GM23338 (cell line): ENCODE data around the gene PIK3C2A. TPM values are rescaled to one million over a fixed set of nuclear protein-coding genes. Genes with fewer than 3 reads are reported as not detected.
A peak's percentile ranks its signal among the peaks of the same experiment; 100 is the strongest.

Source experiments
- ATAC-seq: fragments of 200-7000 bp; cut with Tn5 transposase; 3 replicates; pipeline ENCODE4 v1.9.1; 2020
- DNase-seq: peaks from one replicate; pipeline ENCODE4 v3.0.0-alpha.2; 2015; ENCODE audit warnings: low spot score
- H2AFZ ChIP-seq: fragments of 200-600 bp; sonication (generic); 2 replicates; pipeline ENCODE4 v1.8.0; 2016; ENCODE audit warnings: antibody characterized with exemption, mild to moderate bottlenecking, moderate library complexity
- H3F3A ChIP-seq: fragments of 200-600 bp; sonication (generic); replicated peaks from 2 replicates; pipeline ENCODE4 v1.8.0; 2017; ENCODE audit warnings: antibody characterized with exemption, mixed run types, low read depth
- H3K27ac ChIP-seq: fragments of 200-600 bp; sonication (generic); 2 replicates; pipeline ENCODE4 v1.6.1; 2016; ENCODE audit warnings: low read depth
- H3K27me3 ChIP-seq: fragments of 200-600 bp; sonication (generic); 2 replicates; pipeline ENCODE4 v1.8.0; 2016; ENCODE audit warnings: mild to moderate bottlenecking, mixed run types, moderate library complexity; ENCODE audit not compliant: insufficient read depth
- H3K36me3 ChIP-seq: fragments of 200-600 bp; sonication (generic); 2 replicates; pipeline ENCODE4 v1.8.0; 2016; ENCODE audit warnings: mild to moderate bottlenecking; ENCODE audit not compliant: insufficient read depth
- H3K4me1 ChIP-seq: fragments of 200-600 bp; sonication (generic); 2 replicates; pipeline ENCODE4 v1.8.0; 2016; ENCODE audit warnings: mild to moderate bottlenecking, moderate library complexity; ENCODE audit not compliant: insufficient read depth
- H3K4me2 ChIP-seq: fragments of 200-600 bp; sonication (generic); 2 replicates; pipeline ENCODE4 v1.7.1; 2017; ENCODE audit warnings: mixed run types
- H3K4me3 ChIP-seq: fragments of 200-600 bp; sonication (generic); 2 replicates; pipeline ENCODE4 v1.6.1; 2016; ENCODE audit warnings: mixed run types
- H3K79me2 ChIP-seq: fragments of 200-600 bp; sonication (generic); replicated peaks from 2 replicates; pipeline ENCODE4 v1.8.0; 2017; ENCODE audit warnings: mild to moderate bottlenecking; ENCODE audit not compliant: insufficient read depth
- H3K9me2 ChIP-seq: fragments of 200-600 bp; sonication (generic); 2 replicates; pipeline ENCODE4 v1.8.0; 2017; ENCODE audit not compliant: insufficient read depth
- H4K20me1 ChIP-seq: fragments of 200-600 bp; sonication (generic); replicated peaks from 2 replicates; pipeline ENCODE4 v1.8.0; 2017; ENCODE audit warnings: mild to moderate bottlenecking; ENCODE audit not compliant: insufficient read depth
- H3K27ac Mint-ChIP-seq: 2 replicates; pipeline ENCODE4 v1.8.0; 2020; ENCODE audit warnings: inconsistent platforms, mild to moderate bottlenecking, moderate library complexity, mixed read lengths
- H3K27me3 Mint-ChIP-seq: 3 replicates; pipeline ENCODE4 v1.8.0; 2022; ENCODE audit warnings: low read depth, mild to moderate bottlenecking, moderate library complexity, mixed read lengths, inconsistent platforms; ENCODE audit not compliant: insufficient read depth, poor library complexity
- H3K36me3 Mint-ChIP-seq: 3 replicates; pipeline ENCODE4 v1.8.0; 2021; ENCODE audit warnings: low read depth, mild to moderate bottlenecking, inconsistent platforms, moderate library complexity, mixed read lengths
- H3K4me1 Mint-ChIP-seq: 3 replicates; pipeline ENCODE4 v1.8.0; 2020; ENCODE audit warnings: mild to moderate bottlenecking, inconsistent platforms, mixed read lengths
- H3K4me3 Mint-ChIP-seq: 3 replicates; pipeline ENCODE4 v1.8.0; 2021; ENCODE audit warnings: moderate library complexity, mild to moderate bottlenecking, inconsistent platforms, mixed read lengths
- H3K9me3 Mint-ChIP-seq: 3 replicates; pipeline ENCODE4 v1.8.0; 2020; ENCODE audit warnings: moderate library complexity, mild to moderate bottlenecking, inconsistent platforms, mixed read lengths
- CREB1 ChIP-seq: fragments of 250-450 bp; sonication (Bioruptor Pico); IDR thresholded peaks from 2 replicates; pipeline ENCODE4 v1.5.0; 2020; ENCODE audit warnings: low read depth, mild to moderate bottlenecking, moderate library complexity
- CTCF ChIP-seq, 2 experiments: fragments of 200-600 bp in 1 of 2; sonication (generic) in 1 of 2; conservative IDR thresholded peaks; 2 replicates each; pipeline versions ENCODE4 v1.5.1 to v1.6.1; 2016 to 2017; ENCODE audit warnings: antibody characterized with exemption in 2 of 2, low read depth in 2 of 2, mild to moderate bottlenecking in 2 of 2, moderate library complexity in 1 of 2
- ETS1 ChIP-seq: IDR thresholded peaks from 2 replicates; pipeline ENCODE4 v1.6.1; 2016; ENCODE audit warnings: antibody characterized with exemption
- EZH2 ChIP-seq: fragments of 200-600 bp; sonication (generic); IDR thresholded peaks from one replicate; pipeline ENCODE4 v1.8.0; 2017; ENCODE audit warnings: antibody characterized with exemption, mild to moderate bottlenecking, low read depth; ENCODE audit not compliant: unreplicated experiment
- EZH2phosphoT487 ChIP-seq: fragments of 200-600 bp; sonication (generic); IDR thresholded peaks from one replicate; pipeline ENCODE4 v1.8.1; 2018; ENCODE audit warnings: antibody characterized with exemption; ENCODE audit not compliant: unreplicated experiment
- JUNB ChIP-seq: IDR thresholded peaks from one replicate; pipeline ENCODE4 v1.6.1; 2016; ENCODE audit warnings: antibody characterized with exemption; ENCODE audit not compliant: unreplicated experiment
- NANOG ChIP-seq: IDR thresholded peaks from 2 replicates; pipeline ENCODE4 v1.6.1; 2016; ENCODE audit warnings: antibody characterized with exemption, borderline replicate concordance
- POLR2AphosphoS5 ChIP-seq: IDR thresholded peaks from 2 replicates; pipeline ENCODE4 v1.6.1; 2016; ENCODE audit warnings: antibody characterized with exemption, low read depth
- REST ChIP-seq: IDR thresholded peaks from one replicate; pipeline ENCODE4 v1.6.1; 2018; ENCODE audit warnings: antibody characterized with exemption; ENCODE audit not compliant: unreplicated experiment
- STAT1 ChIP-seq: IDR thresholded peaks from one replicate; pipeline ENCODE4 v1.6.1; 2016; ENCODE audit warnings: antibody characterized with exemption; ENCODE audit not compliant: unreplicated experiment
- ZNF114 ChIP-seq: fragments of 250-450 bp; sonication (Bioruptor Pico); IDR thresholded peaks from 2 replicates; pipeline ENCODE4 v1.5.0; 2020; ENCODE audit warnings: mild to moderate bottlenecking, moderate library complexity
- ZNF331 ChIP-seq: fragments of 250-450 bp; sonication (Bioruptor Pico); IDR thresholded peaks from 2 replicates; pipeline ENCODE4 v1.5.0; 2020; ENCODE audit warnings: low read depth, mild to moderate bottlenecking, moderate library complexity
- ZNF462 ChIP-seq: fragments of 250-450 bp; sonication (Bioruptor Pico); IDR thresholded peaks from 2 replicates; pipeline ENCODE4 v1.5.0; 2020; ENCODE audit warnings: mild to moderate bottlenecking, moderate library complexity
- polyA plus RNA-seq: library from polyadenylated mRNA; unstranded; fragments of >200 nt; fragmentation: Nextera tagmentation; extraction: Ambion mirVana; gene quantifications from 2 replicates; pipeline ENCODE4 v1.2.1, GENCODE V29; 2016
- total RNA-seq: library from RNA; depleted of rRNA; stranded (reverse); fragments of >200 nt; shearing (Covaris generic); gene quantifications from 2 replicates; pipeline ENCODE4 v1.2.3, GENCODE V29; 2014

Gene PIK3C2A
- total and polyA plus RNA-seq, 2 experiments from 2014 or later = 45.8 to 123 TPM

- H3K27ac ChIP-seq = peak overlapping the region; percentile 7; the same call in 1 of the 2 replicates
- H3K27me3 ChIP-seq = no peaks in the 10 kb centered on the region
- peak; percentile 48 for DNase-seq
- no peak overlapping the region for H2AFZ ChIP-seq
- Mint-ChIP-seq H3K9me3 (no peaks in the 10 kb centered on the region), H3K4me1 (peaks cover 19% of the 10 kb centered on the region), H3K4me3 (no peak overlapping the region), H3K27me3 (no peaks in the 10 kb centered on the region), H3K36me3 (peaks cover 32% of the 10 kb centered on the region), H3K27ac (peak overlapping the region; percentile 85; the same call in 1 of the 2 replicates)
- H4K20me1 ChIP-seq = peaks cover 6% of the 10 kb centered on the region; the same call in 1 of the 2 replicates
- H3K4me3 ChIP-seq = no peak overlapping the region
- no peak for ATAC-seq
- TF ChIP-seq CREB1 (CRISPR knock-in tag) = no peak
- no peak for TF ChIP-seq POLR2AphosphoS5
- no peak for TF ChIP-seq ETS1
- TF ChIP-seq NANOG = no peak
- no peak for TF ChIP-seq ZNF462 (CRISPR knock-in tag)
- no peak for TF ChIP-seq JUNB
- no peak for TF ChIP-seq ZNF331 (CRISPR knock-in tag)
- no peak for TF ChIP-seq REST
- TF ChIP-seq EZH2 = no peak
- TF ChIP-seq EZH2phosphoT487 = no peak
- no peak for TF ChIP-seq CTCF (conservative IDR thresholded peaks at IDR 0.05; ENCODE audit: low read depth in 2 of 2)
- no peak for TF ChIP-seq STAT1
- TF ChIP-seq ZNF114 (CRISPR knock-in tag) = no peak
- H3K4me1 ChIP-seq = no peaks in the 10 kb centered on the region
- H3K4me2 ChIP-seq = no peak overlapping the region
- H3K36me3 ChIP-seq = peaks cover 13% of the 10 kb centered on the region; the same call in 1 of the 2 replicates
- H3K9me2 ChIP-seq = no peaks in the 10 kb centered on the region
- H3K79me2 ChIP-seq = peaks cover 99% of the 10 kb centered on the region
- H3F3A ChIP-seq = no peaks in the 10 kb centered on the region
Measured at GRCh38 chr11:17171343-17171742, 36.4 kb downstream of the PIK3C2A start.
